Endodermal cell (in vitro differentiated cells): ENCODE results near the gene LRIG1. TPM values are rescaled to one million over a fixed set of nuclear protein-coding genes. Genes with fewer than 3 reads are reported as not detected.

Source experiments
- DNase-seq: peaks from one replicate; pipeline ENCODE4 v3.0.0-alpha.2; 2017
- H3K27ac ChIP-seq: 2 replicates; pipeline ENCODE4 v1.5.1; 2013; ENCODE audit warnings: mild to moderate bottlenecking, low read depth, low read length, moderate library complexity
- H3K27me3 ChIP-seq: 2 replicates; pipeline ENCODE4 v1.6.1; 2013; ENCODE audit warnings: mild to moderate bottlenecking, low read length, moderate library complexity; ENCODE audit not compliant: insufficient read depth, control insufficient read depth, poor library complexity, severe bottlenecking
- H3K36me3 ChIP-seq: 2 replicates; pipeline ENCODE4 v1.7.0; 2013; ENCODE audit warnings: mild to moderate bottlenecking, low read length, moderate library complexity; ENCODE audit not compliant: control insufficient read depth, insufficient read depth
- H3K4me1 ChIP-seq: one replicate; pipeline ENCODE4 v1.7.0; 2013; ENCODE audit warnings: low read length; ENCODE audit not compliant: control insufficient read depth, insufficient read depth
- H3K4me3 ChIP-seq: 2 replicates; pipeline ENCODE4 v1.5.1; 2013; ENCODE audit warnings: mild to moderate bottlenecking, low read length, moderate library complexity
- H3K9ac ChIP-seq: 2 replicates; pipeline ENCODE4 v1.6.1; 2013; ENCODE audit warnings: mild to moderate bottlenecking, low read length, moderate library complexity; ENCODE audit not compliant: poor library complexity, severe bottlenecking; ENCODE audit errors: extremely low read depth
- H3K9me3 ChIP-seq: 2 replicates; pipeline ENCODE4 v1.6.1; 2013; ENCODE audit warnings: mild to moderate bottlenecking, low read length, moderate library complexity; ENCODE audit not compliant: control insufficient read depth
- H3K27ac Mint-ChIP-seq: 2 replicates; pipeline ENCODE4 v1.8.0; 2020; ENCODE audit warnings: mixed read lengths
- H3K27me3 Mint-ChIP-seq: 2 replicates; pipeline ENCODE4 v1.8.0; 2021; ENCODE audit warnings: mild to moderate bottlenecking, mixed read lengths; ENCODE audit not compliant: insufficient read depth
- H3K36me3 Mint-ChIP-seq: 2 replicates; pipeline ENCODE4 v1.8.0; 2020; ENCODE audit warnings: low read depth, mixed read lengths
- H3K4me1 Mint-ChIP-seq: 2 replicates; pipeline ENCODE4 v1.8.0; 2020; ENCODE audit warnings: mixed read lengths
- H3K4me3 Mint-ChIP-seq: 2 replicates; pipeline ENCODE4 v1.8.0; 2020; ENCODE audit warnings: mild to moderate bottlenecking, moderate library complexity, mixed read lengths
- H3K9me3 Mint-ChIP-seq: 2 replicates; pipeline ENCODE4 v1.8.0; 2020; ENCODE audit warnings: mild to moderate bottlenecking, mixed read lengths
- WGBS, 2 experiments: methylation state at CpG; one replicate each; pipeline versions ENCODE4 v1.1.5 to v1.1.7; 2013; ENCODE audit warnings: missing lambda C conversion rate in 2 of 2, mixed read lengths in 1 of 2; ENCODE audit not compliant: insufficient coverage in 1 of 2, insufficient read length in 1 of 2; 5-methylcytosine and 5-hydroxymethylcytosine counted together
- total RNA-seq, 2 donors: library from RNA; stranded (reverse); fragmentation: NEBNext Ultra II Directional in 1 of 2; extraction: Animal tissue kit (Norgen Biotek cat#: 25700) in 1 of 2; gene quantifications; 2 replicates in 1 of 2; 3 replicates in 1 of 2; pipeline ENCODE4 v1.2.1, GENCODE V29; 2021
- TF ChIP-seq, protein P1 (sequence below): fragments of 200-600 bp; sonication (generic); conservative IDR thresholded peaks from 2 replicates; pipeline ENCODE4 v1.5.0; 2021; ENCODE audit warnings: antibody characterized with exemption, mild to moderate bottlenecking

The LRIG1 gene
- total RNA-seq, 2 donors from 2014 or later = 37.5 to 42.3 TPM

DNA sequence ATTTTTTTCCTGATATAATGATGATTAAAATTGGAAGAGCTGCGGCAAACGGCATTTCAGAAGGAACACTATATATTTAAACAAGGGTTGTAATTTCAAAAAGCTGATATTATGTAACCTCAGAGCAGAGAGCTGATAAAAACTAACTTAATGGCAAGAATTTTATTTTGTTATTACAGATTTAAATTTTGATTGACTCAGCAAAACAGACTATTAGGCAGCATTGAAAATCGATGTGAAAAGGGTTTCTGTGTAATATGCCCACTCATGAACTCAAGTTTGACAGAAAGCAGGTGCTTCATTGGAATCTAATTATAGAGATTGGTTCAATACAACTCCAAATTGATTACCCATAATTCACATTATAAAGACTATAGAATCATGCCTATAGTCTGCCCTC is 24.9 kb upstream of the LRIG1 start:
- Histone ChIP-seq H3K4me3 (no peak overlapping the region), H3K27ac (no peak overlapping the region), H3K9ac (no peak overlapping the region), H3K4me1 (no peaks in the 10 kb centered on the region), H3K36me3 (no peaks in the 10 kb centered on the region), H3K27me3 (no peaks in the 10 kb centered on the region), H3K9me3 (no peaks in the 10 kb centered on the region)
- no peak overlapping the region for H3K4me3 Mint-ChIP-seq
- 92% methylated on average over 3 of the region's 3 CpGs; no CpG with 5 or more reads in 1 of the 2 experiments for WGBS, 2 experiments
- H3K27ac Mint-ChIP-seq = no peak overlapping the region
- H3K27me3 Mint-ChIP-seq = peaks cover 15% of the 10 kb centered on the region
- H3K36me3 Mint-ChIP-seq = no peaks in the 10 kb centered on the region
- no peaks in the 10 kb centered on the region for H3K9me3 Mint-ChIP-seq
- no peaks in the 10 kb centered on the region for H3K4me1 Mint-ChIP-seq
- DNase-seq = no peak
- TF ChIP-seq, protein P1, sequence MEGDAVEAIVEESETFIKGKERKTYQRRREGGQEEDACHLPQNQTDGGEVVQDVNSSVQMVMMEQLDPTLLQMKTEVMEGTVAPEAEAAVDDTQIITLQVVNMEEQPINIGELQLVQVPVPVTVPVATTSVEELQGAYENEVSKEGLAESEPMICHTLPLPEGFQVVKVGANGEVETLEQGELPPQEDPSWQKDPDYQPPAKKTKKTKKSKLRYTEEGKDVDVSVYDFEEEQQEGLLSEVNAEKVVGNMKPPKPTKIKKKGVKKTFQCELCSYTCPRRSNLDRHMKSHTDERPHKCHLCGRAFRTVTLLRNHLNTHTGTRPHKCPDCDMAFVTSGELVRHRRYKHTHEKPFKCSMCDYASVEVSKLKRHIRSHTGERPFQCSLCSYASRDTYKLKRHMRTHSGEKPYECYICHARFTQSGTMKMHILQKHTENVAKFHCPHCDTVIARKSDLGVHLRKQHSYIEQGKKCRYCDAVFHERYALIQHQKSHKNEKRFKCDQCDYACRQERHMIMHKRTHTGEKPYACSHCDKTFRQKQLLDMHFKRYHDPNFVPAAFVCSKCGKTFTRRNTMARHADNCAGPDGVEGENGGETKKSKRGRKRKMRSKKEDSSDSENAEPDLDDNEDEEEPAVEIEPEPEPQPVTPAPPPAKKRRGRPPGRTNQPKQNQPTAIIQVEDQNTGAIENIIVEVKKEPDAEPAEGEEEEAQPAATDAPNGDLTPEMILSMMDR = no peak

- Mint-ChIP-seq H3K9me3 (no peaks in the 10 kb centered on the region), H3K27me3 (peaks cover 20% of the 10 kb centered on the region), H3K4me1 (no peaks in the 10 kb centered on the region), H3K27ac (no peak overlapping the region), H3K4me3 (no peak overlapping the region), H3K36me3 (no peaks in the 10 kb centered on the region)
- no peaks in the 10 kb centered on the region for H3K4me1 ChIP-seq
- no peak for DNase-seq
- H3K9ac ChIP-seq = no peak overlapping the region
- H3K27ac ChIP-seq = no peak overlapping the region
- H3K4me3 ChIP-seq = no peak overlapping the region
- H3K9me3 ChIP-seq = no peaks in the 10 kb centered on the region
- TF ChIP-seq, protein P1 = no peak
- no peaks in the 10 kb centered on the region for H3K27me3 ChIP-seq
- 100% methylated on average over 2 of the region's 2 CpGs; no CpG with 5 or more reads in 1 of the 2 experiments for WGBS, 2 experiments
- H3K36me3 ChIP-seq = no peaks in the 10 kb centered on the region
These were observed 19.9 kb upstream of the LRIG1 start for GRCh38 chr3:66520724-66521123.

DNA sequence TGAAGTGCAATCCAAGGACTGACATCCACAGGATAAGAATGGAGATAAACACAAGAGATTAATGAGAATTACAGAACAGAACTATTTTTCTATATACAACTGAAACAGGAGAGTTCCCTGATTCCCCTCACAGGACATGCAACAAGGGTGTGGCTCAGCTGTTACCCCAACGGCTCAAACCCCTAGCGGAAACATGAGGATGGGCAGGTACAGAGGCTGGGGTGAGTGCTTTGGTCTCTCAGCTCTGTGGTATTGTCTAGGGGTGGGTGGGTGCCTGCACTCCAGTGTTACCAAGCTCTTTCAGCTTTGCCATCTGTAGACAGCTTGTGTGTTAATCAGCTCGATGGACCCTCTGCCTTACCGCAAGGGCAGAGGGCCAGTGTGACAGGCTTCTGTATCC is 17.8 kb upstream of the LRIG1 start:
- H3K4me3 Mint-ChIP-seq = no peak overlapping the region

More for the DNA sequence above, 17.8 kb upstream of the LRIG1 start:
- Mint-ChIP-seq H3K4me1 (no peaks in the 10 kb centered on the region), H3K36me3 (no peaks in the 10 kb centered on the region), H3K9me3 (no peaks in the 10 kb centered on the region), H3K27ac (no peak overlapping the region), H3K27me3 (peaks cover 11% of the 10 kb centered on the region)
- DNase-seq = no peak
- no peak overlapping the region for H3K4me3 ChIP-seq
- H3K27me3 ChIP-seq = no peaks in the 10 kb centered on the region
- H3K9ac ChIP-seq = no peak overlapping the region
- H3K9me3 ChIP-seq = no peaks in the 10 kb centered on the region
- H3K36me3 ChIP-seq = no peaks in the 10 kb centered on the region
- H3K4me1 ChIP-seq = no peaks in the 10 kb centered on the region
- no peak overlapping the region for H3K27ac ChIP-seq
- TF ChIP-seq, protein P1 = no peak
- WGBS, 2 experiments = 90 to 93% methylated on average over 3 to 4 of the region's 4 CpGs
